Brain microvascular endothelial cell (primary cell): ENCODE results near the gene HOXD10.

ENCODE experiments used
- DNase-seq: peaks from one replicate; pipeline ENCODE4 v3.0.0-alpha.2; 2020
- H3K27ac ChIP-seq: fragments of 250-450 bp; sonication (Bioruptor Pico); 2 replicates; pipeline ENCODE4 v1.5.1; 2020; ENCODE audit warnings: mild to moderate bottlenecking, moderate library complexity
- H3K27me3 ChIP-seq: fragments of 250-450 bp; sonication (Bioruptor Pico); replicated peaks from 2 replicates; pipeline ENCODE4 v1.5.1; 2020; ENCODE audit warnings: mild to moderate bottlenecking
- H3K36me3 ChIP-seq: fragments of 250-450 bp; sonication (Bioruptor Pico); replicated peaks from 2 replicates; pipeline ENCODE4 v1.5.1; 2020; ENCODE audit warnings: mild to moderate bottlenecking
- H3K4me3 ChIP-seq: 2 replicates; pipeline ENCODE4 v1.5.1; 2011; ENCODE audit warnings: low read depth, mild to moderate bottlenecking, control low read depth, low read length, moderate library complexity
- CTCF ChIP-seq: IDR thresholded peaks from 2 replicates; pipeline ENCODE4 v1.5.1; 2011; ENCODE audit warnings: low read depth, mild to moderate bottlenecking, moderate library complexity, low read length, control low read depth, inconsistent platforms; ENCODE audit errors: missing control alignments
- in situ Hi-C: cut with HindIII; loops from 2 replicates; pipeline ENCODE4 v1.10.0; 2017; ENCODE audit warnings: low sequenced_read_pairs, low pct_ligation_motif_present

HOXD10 gene

GRCh38 chr2:176097820-176098365, 18.7 kb upstream of the HOXD10 start:
- no peak for TF ChIP-seq CTCF
- Histone ChIP-seq H3K27me3 (peaks cover 100% of the 10 kb centered on the region), H3K36me3 (no peaks in the 10 kb centered on the region), H3K27ac (no peak overlapping the region), H3K4me3 (no peak overlapping the region)
- no peak for DNase-seq
- in situ Hi-C loops, result loop anchor here (10.0 kb wide), 1 partner anchor 733 kb away; no protein-coding TSS in a partner anchor

DNA sequence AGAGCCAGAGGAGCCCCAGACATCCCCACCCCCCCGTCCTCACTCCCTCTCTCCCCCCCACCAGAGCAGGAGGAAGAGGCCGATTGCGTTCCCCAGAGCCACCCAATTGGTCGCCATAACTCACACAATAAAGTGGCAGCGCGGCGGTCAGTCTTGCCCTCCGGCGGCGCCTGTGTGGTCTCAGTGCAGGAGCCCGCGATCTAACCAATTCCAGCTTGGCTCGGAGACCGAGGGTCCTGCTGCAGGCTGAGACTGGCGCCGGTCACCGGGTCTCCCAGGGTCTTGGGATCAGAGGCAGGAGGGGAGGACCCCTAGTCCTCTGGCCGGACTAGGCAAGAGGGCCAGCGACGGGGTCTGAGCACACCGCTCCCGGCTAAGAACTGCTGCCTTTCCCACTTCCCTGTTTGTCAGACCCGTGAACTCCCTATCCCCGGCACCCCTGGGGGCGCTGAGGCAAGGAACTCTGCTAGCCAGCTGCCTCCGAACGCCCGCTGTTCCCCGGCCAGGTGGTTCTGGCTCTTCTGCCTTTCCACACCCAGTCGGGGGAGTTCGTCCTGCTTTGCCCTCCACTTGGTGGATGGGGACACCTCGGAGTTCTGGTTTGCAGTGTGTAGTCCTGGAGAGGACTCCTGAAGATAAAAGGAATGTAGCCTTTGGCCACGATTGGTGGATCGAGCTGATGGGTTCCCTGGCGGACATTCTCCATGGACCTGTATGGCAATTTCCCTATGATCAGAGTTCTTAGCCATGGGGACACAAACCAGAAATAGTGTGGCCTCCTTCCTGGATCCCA, 18.0 kb upstream of the HOXD10 start:
- Histone ChIP-seq H3K36me3 (no peaks in the 10 kb centered on the region), H3K4me3 (no peak overlapping the region), H3K27ac (no peak overlapping the region), H3K27me3 (peaks cover 97% of the 10 kb centered on the region)
- in situ Hi-C loops, result loop anchor here (10.0 kb wide), 1 partner anchor 734 kb away; no protein-coding TSS in a partner anchor
- no peak for DNase-seq
- TF ChIP-seq CTCF, result no peak

- in situ Hi-C loops, result loop anchor here (10.0 kb wide), 1 partner anchor 734 kb away; no protein-coding TSS in a partner anchor
- Histone ChIP-seq H3K27me3 (peaks cover 97% of the 10 kb centered on the region), H3K4me3 (no peak overlapping the region), H3K36me3 (no peaks in the 10 kb centered on the region), H3K27ac (no peak overlapping the region)
- no peak for TF ChIP-seq CTCF
- DNase-seq, result no peak
Observed at GRCh38 chr2:176099159-176099727, 17.3 kb upstream of the HOXD10 start.

- in situ Hi-C loops, result loop anchor here (10.0 kb wide), 1 partner anchor 735 kb away; no protein-coding TSS in a partner anchor
- DNase-seq, result no peak
- Histone ChIP-seq H3K4me3 (no peak within 1 kb of the TSS), H3K36me3 (no peaks in the 10 kb centered on the region), H3K27me3 (peaks cover 97% of the 10 kb centered on the region), H3K27ac (no peak within 1 kb of the TSS)
- TF ChIP-seq CTCF, result no peak
Observed at GRCh38 chr2:176099728-176100546, 16.6 kb upstream of the HOXD10 start, which contains the start of gene HOXD12. Gene HOXD12, plus strand, starts transcription at chr2:176099795. Its CDS starts 7 bp downstream, at chr2:176099802.

GRCh38 chr2:176100547-176101140, 15.9 kb upstream of the HOXD10 start:
- peaks cover 97% of the 10 kb centered on the region for H3K27me3 ChIP-seq
- no peak for DNase-seq
- H3K36me3 ChIP-seq, result no peaks in the 10 kb centered on the region
- H3K27ac ChIP-seq, result no peak overlapping the region
- in situ Hi-C loops, result no loop called here
- TF ChIP-seq CTCF, result no peak
- H3K4me3 ChIP-seq, result no peak overlapping the region
